ENCODE results near the gene PHACTR1.

- TF ChIP-seq CTCF (IDR thresholded peaks at IDR 0.05) (no peak), POLR2AphosphoS5 (IDR thresholded peaks at IDR 0.05) (no peak)
These were observed 383.2 kb downstream of the PHACTR1 start for GRCh38 chr6:13099771-13100170.

Data from prostate gland (tissue), 2 donors.